Measurements from ENCODE around the gene MIOX.
A peak's percentile ranks its signal among the peaks of the same experiment; 100 is the strongest.

- TF ChIP-seq CTCF (IDR thresholded peaks at IDR 0.05 in 4 of 5, conservative IDR thresholded peaks at IDR 0.05 in 1 of 5), result no peak
- TF ChIP-seq POLR2A (IDR thresholded peaks at IDR 0.05), result peak in 1 of 2 donors; percentile 40
Observed at GRCh38 chr22:50531962-50532674, 45.5 kb downstream of the MIOX start.
